Measurements from ENCODE around the gene SDF4. TPM values are rescaled to one million over a fixed set of nuclear protein-coding genes. Genes with fewer than 3 reads are reported as not detected.

The SDF4 gene
- total and polyA plus RNA-seq, 2 experiments from 2014 or later = 45.0 to 62.6 TPM

- Histone ChIP-seq H3K27me3 (ENCODE audit: insufficient read depth) (no peaks in the 10 kb centered on the region), H3K4me1 (ENCODE audit: insufficient read depth) (no peaks in the 10 kb centered on the region), H3K4me2 (no peak overlapping the region), H3K4me3 (no peak overlapping the region), H3K27ac (ENCODE audit: low read depth) (no peak overlapping the region), H3K9me2 (ENCODE audit: insufficient read depth) (no peaks in the 10 kb centered on the region), H3K36me3 (ENCODE audit: insufficient read depth) (peaks cover 4% of the 10 kb centered on the region; the same call in 1 of the 2 replicates), H2AFZ (no peak overlapping the region), H3K79me2 (replicated peaks; ENCODE audit: insufficient read depth) (no peaks in the 10 kb centered on the region), H3F3A (replicated peaks; ENCODE audit: low read depth) (no peaks in the 10 kb centered on the region), H4K20me1 (replicated peaks; ENCODE audit: insufficient read depth) (no peaks in the 10 kb centered on the region; the same call in 1 of the 2 replicates)
- DNase-seq (ENCODE audit: low spot score) (no peak), ATAC-seq (no peak)
- H3K27me3 Mint-ChIP-seq (ENCODE audit: insufficient read depth, low read depth, poor library complexity) = peaks cover 11% of the 10 kb centered on the region
- peaks cover 25% of the 10 kb centered on the region for H3K36me3 Mint-ChIP-seq (ENCODE audit: low read depth)
- no peak overlapping the region for H3K4me3 Mint-ChIP-seq
- no peaks in the 10 kb centered on the region for H3K4me1 Mint-ChIP-seq
- no peaks in the 10 kb centered on the region for H3K9me3 Mint-ChIP-seq
- TF ChIP-seq REST (IDR thresholded peaks at IDR 0.05; ENCODE audit: unreplicated experiment) (no peak), EZH2phosphoT487 (IDR thresholded peaks at IDR 0.05; ENCODE audit: unreplicated experiment) (no peak), JUNB (IDR thresholded peaks at IDR 0.05; ENCODE audit: unreplicated experiment) (no peak), EZH2 (IDR thresholded peaks at IDR 0.05; ENCODE audit: low read depth, unreplicated experiment) (no peak), NANOG (IDR thresholded peaks at IDR 0.05; ENCODE audit: borderline replicate concordance) (no peak), STAT1 (IDR thresholded peaks at IDR 0.05; ENCODE audit: unreplicated experiment) (no peak), CREB1 (CRISPR knock-in tag; IDR thresholded peaks at IDR 0.05; ENCODE audit: low read depth) (no peak), POLR2AphosphoS5 (IDR thresholded peaks at IDR 0.05; ENCODE audit: low read depth) (no peak), ZNF462 (CRISPR knock-in tag; IDR thresholded peaks at IDR 0.05) (no peak), ZNF114 (CRISPR knock-in tag; IDR thresholded peaks at IDR 0.05) (no peak), ZNF331 (CRISPR knock-in tag; IDR thresholded peaks at IDR 0.05; ENCODE audit: low read depth) (no peak)
- TF ChIP-seq, protein P1, sequence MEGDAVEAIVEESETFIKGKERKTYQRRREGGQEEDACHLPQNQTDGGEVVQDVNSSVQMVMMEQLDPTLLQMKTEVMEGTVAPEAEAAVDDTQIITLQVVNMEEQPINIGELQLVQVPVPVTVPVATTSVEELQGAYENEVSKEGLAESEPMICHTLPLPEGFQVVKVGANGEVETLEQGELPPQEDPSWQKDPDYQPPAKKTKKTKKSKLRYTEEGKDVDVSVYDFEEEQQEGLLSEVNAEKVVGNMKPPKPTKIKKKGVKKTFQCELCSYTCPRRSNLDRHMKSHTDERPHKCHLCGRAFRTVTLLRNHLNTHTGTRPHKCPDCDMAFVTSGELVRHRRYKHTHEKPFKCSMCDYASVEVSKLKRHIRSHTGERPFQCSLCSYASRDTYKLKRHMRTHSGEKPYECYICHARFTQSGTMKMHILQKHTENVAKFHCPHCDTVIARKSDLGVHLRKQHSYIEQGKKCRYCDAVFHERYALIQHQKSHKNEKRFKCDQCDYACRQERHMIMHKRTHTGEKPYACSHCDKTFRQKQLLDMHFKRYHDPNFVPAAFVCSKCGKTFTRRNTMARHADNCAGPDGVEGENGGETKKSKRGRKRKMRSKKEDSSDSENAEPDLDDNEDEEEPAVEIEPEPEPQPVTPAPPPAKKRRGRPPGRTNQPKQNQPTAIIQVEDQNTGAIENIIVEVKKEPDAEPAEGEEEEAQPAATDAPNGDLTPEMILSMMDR (conservative IDR thresholded peaks at IDR 0.05; ENCODE audit: low read depth in 2 of 2) = no peak
- TF ChIP-seq, protein P2, sequence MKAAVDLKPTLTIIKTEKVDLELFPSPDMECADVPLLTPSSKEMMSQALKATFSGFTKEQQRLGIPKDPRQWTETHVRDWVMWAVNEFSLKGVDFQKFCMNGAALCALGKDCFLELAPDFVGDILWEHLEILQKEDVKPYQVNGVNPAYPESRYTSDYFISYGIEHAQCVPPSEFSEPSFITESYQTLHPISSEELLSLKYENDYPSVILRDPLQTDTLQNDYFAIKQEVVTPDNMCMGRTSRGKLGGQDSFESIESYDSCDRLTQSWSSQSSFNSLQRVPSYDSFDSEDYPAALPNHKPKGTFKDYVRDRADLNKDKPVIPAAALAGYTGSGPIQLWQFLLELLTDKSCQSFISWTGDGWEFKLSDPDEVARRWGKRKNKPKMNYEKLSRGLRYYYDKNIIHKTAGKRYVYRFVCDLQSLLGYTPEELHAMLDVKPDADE (IDR thresholded peaks at IDR 0.05) = no peak
- no peak overlapping the region for H3K27ac Mint-ChIP-seq
These were observed 13.9 kb downstream of the SDF4 start for GRCh38 chr1:1217621-1218523.
